Measurements from ENCODE around the gene ASIC3. TPM values are rescaled to one million over a fixed set of nuclear protein-coding genes. Genes with fewer than 3 reads are reported as not detected.

Gene ASIC3
- total and polyA plus RNA-seq, 4 donors, result 0.37 to 3.9 (median 2.4) TPM

DNA sequence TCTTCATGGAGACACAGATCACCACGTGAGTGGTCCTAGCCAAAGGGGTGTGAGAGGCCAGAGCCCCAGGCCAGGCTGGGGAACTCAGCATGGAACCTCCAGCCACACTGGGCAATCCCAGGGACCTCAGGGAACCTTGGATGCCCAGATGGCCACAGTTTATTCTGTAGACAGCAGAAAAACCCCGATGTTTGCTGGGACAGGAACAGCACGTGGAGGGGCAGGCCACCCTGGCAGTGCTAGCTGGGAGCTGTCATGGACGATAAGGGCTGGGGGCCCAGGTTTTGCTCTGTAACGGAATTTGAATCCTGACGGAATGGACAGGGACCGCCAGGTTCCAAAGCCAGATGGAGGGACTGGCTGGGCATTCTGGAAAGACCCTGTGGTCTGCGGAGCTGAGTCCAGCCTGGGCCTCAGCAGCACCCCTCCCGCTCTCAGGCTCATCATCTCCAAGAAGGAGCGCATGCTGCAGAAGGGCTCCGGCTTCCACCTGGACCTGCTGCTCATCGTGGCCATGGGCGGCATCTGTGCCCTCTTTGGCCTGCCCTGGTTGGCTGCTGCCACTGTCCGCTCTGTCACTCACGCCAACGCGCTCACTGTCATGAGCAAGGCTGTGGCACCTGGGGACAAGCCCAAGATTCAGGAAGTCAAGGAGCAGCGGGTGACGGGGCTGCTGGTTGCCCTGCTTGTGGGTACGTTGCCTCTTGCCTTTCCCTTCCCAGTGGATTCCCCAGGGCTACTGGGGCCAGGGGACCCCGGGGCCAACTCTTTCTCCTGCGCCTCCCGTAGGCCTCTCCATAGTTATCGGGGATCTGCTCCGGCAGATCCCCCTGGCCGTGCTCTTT, 26.7 kb downstream of the ASIC3 start:
- DNase-seq (no peak), ATAC-seq (ENCODE audit: insufficient read depth, low FRiP score) (no peak)
- Histone ChIP-seq H3K9me3 (ENCODE audit: control insufficient read depth in 4 of 4, insufficient read depth in 3 of 4, low read length in 3 of 4) (no peaks in the 10 kb centered on the region), H3K9ac (ENCODE audit: insufficient read depth in 1 of 2, low read length in 2 of 2) (no peak overlapping the region), H3K4me1 (ENCODE audit: control insufficient read depth in 5 of 5, insufficient read depth in 5 of 5, low read length in 5 of 5) (peaks cover 0 to 19% (median 12%) of the 10 kb centered on the region in 5 donors), H3K27me3 (ENCODE audit: control insufficient read depth in 3 of 3, insufficient read depth in 3 of 3, low read length in 2 of 3) (no peaks in the 10 kb centered on the region), H3K4me3 (no peak overlapping the region), H3K36me3 (ENCODE audit: control insufficient read depth in 4 of 4, insufficient read depth in 4 of 4, low read length in 4 of 4) (peaks cover 19 to 56% (median 32%) of the 10 kb centered on the region in 4 donors), H3K27ac (ENCODE audit: low read depth in 1 of 2, low read length in 1 of 2) (no peak overlapping the region)
- WGBS, 2 donors, result 90 to 93% methylated on average over 26 of the region's 26 CpGs
- TF ChIP-seq, protein P1, sequence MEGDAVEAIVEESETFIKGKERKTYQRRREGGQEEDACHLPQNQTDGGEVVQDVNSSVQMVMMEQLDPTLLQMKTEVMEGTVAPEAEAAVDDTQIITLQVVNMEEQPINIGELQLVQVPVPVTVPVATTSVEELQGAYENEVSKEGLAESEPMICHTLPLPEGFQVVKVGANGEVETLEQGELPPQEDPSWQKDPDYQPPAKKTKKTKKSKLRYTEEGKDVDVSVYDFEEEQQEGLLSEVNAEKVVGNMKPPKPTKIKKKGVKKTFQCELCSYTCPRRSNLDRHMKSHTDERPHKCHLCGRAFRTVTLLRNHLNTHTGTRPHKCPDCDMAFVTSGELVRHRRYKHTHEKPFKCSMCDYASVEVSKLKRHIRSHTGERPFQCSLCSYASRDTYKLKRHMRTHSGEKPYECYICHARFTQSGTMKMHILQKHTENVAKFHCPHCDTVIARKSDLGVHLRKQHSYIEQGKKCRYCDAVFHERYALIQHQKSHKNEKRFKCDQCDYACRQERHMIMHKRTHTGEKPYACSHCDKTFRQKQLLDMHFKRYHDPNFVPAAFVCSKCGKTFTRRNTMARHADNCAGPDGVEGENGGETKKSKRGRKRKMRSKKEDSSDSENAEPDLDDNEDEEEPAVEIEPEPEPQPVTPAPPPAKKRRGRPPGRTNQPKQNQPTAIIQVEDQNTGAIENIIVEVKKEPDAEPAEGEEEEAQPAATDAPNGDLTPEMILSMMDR (IDR thresholded peaks at IDR 0.05; ENCODE audit: control extremely low read depth, extremely low read depth), result no peak

DNA sequence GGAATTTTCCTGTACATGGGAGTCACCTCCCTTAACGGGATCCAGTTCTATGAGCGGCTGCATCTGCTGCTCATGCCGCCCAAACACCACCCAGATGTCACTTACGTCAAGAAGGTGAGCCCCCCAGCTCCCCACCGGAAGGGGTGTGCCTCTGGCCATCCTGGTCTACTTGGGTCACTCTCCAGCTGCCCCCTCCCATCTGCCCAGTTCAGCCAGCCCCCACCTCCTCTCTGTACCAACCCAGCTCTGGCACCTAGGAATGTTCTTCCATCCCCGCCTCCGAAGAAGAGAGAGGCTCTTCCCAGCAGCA, 27.3 kb downstream of the ASIC3 start:
- no peak overlapping the region for H3K9ac ChIP-seq (ENCODE audit: insufficient read depth in 1 of 2, low read length in 2 of 2)
- TF ChIP-seq, protein P1 (IDR thresholded peaks at IDR 0.05; ENCODE audit: control extremely low read depth, extremely low read depth), result no peak
- 89 to 90% methylated on average over 7 of the region's 7 CpGs for WGBS, 2 donors
- peaks cover 19 to 50% (median 30%) of the 10 kb centered on the region in 4 donors for H3K36me3 ChIP-seq (ENCODE audit: control insufficient read depth in 4 of 4, insufficient read depth in 4 of 4, low read length in 4 of 4)
- no peak overlapping the region for H3K4me3 ChIP-seq
- ATAC-seq (ENCODE audit: insufficient read depth, low FRiP score), result no peak
- no peaks in the 10 kb centered on the region for H3K9me3 ChIP-seq (ENCODE audit: control insufficient read depth in 4 of 4, insufficient read depth in 3 of 4, low read length in 3 of 4)
- H3K4me1 ChIP-seq (ENCODE audit: control insufficient read depth in 5 of 5, insufficient read depth in 5 of 5, low read length in 5 of 5), result peaks cover 0 to 19% (median 12%) of the 10 kb centered on the region in 5 donors
- no peak overlapping the region for H3K27ac ChIP-seq (ENCODE audit: low read depth in 1 of 2, low read length in 1 of 2)
- DNase-seq, result no peak
- H3K27me3 ChIP-seq (ENCODE audit: control insufficient read depth in 3 of 3, insufficient read depth in 3 of 3, low read length in 2 of 3), result no peaks in the 10 kb centered on the region

DNA sequence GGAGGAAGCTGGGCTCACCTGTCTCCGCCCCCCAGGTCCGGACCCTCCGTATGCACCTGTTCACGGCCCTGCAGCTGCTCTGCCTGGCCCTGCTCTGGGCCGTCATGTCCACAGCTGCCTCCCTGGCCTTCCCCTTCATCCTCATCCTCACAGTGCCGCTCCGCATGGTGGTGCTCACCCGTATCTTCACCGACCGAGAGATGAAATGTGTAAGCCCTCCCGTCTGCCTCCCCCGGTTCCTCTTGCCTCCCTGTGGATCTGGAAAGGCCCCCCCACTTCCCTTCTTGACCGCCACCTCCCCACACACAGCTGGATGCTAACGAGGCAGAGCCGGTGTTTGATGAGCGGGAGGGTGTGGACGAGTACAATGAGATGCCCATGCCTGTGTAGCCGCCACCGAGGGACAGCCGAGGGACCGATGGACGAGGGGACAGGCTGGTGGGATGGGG, 27.7 kb downstream of the ASIC3 start:
- H3K27me3 ChIP-seq (ENCODE audit: control insufficient read depth in 3 of 3, insufficient read depth in 3 of 3, low read length in 2 of 3), result no peaks in the 10 kb centered on the region
- no peak for DNase-seq
- ATAC-seq (ENCODE audit: insufficient read depth, low FRiP score), result no peak
- H3K4me1 ChIP-seq (ENCODE audit: control insufficient read depth in 5 of 5, insufficient read depth in 5 of 5, low read length in 5 of 5), result peaks cover 0 to 20% (median 12%) of the 10 kb centered on the region in 5 donors
- H3K27ac ChIP-seq (ENCODE audit: low read depth in 1 of 2, low read length in 1 of 2), result no peak overlapping the region
- TF ChIP-seq, protein P1 (IDR thresholded peaks at IDR 0.05; ENCODE audit: control extremely low read depth, extremely low read depth), result no peak
- WGBS, 2 donors, result 87 to 88% methylated on average over 22 of the region's 22 CpGs
- H3K36me3 ChIP-seq (ENCODE audit: control insufficient read depth in 4 of 4, insufficient read depth in 4 of 4, low read length in 4 of 4), result peaks cover 19 to 47% (median 30%) of the 10 kb centered on the region in 4 donors
- H3K4me3 ChIP-seq, result no peak overlapping the region
- no peak overlapping the region for H3K9ac ChIP-seq (ENCODE audit: insufficient read depth in 1 of 2, low read length in 2 of 2)
- H3K9me3 ChIP-seq (ENCODE audit: control insufficient read depth in 4 of 4, insufficient read depth in 3 of 4, low read length in 3 of 4), result no peaks in the 10 kb centered on the region

All from lung (tissue), 12 donors.